HEK293 (cell line): ENCODE measurements around the gene CXCR4.

Experiments used
- CTCF ChIA-PET: fragments of 350-600 bp; formaldehyde crosslinking; extraction: SDS; loops from one replicate; lab custom pipeline; 2021; ENCODE audit warnings: antibody characterized with exemption; lab: Yijun Ruan, JAX
- POLR2A ChIA-PET: fragments of 300-600 bp; formaldehyde crosslinking; extraction: SDS; loops from one replicate; lab custom pipeline; 2020; ENCODE audit warnings: antibody characterized with exemption, inconsistent platforms; lab: Yijun Ruan, JAX
- H3K27ac ChIP-seq: fragments of 200-500 bp; sonication (Bioruptor generic); 2 replicates; pipeline ENCODE4 v1.5.1; 2014; ENCODE audit warnings: low read depth, low read length, control low read depth, inconsistent platforms; ENCODE audit errors: extremely low read depth
- H3K36me3 ChIP-seq, 2 experiments: fragments of 200-500 bp in 1 of 2; sonication (Bioruptor generic) in 1 of 2; 1 replicate in 1 of 2; 2 replicates in 1 of 2; pipeline ENCODE4 v1.5.1; 2014 to 2017; ENCODE audit warnings: inconsistent platforms in 2 of 2, low read length in 2 of 2; ENCODE audit not compliant: control insufficient read depth in 2 of 2, insufficient read depth in 1 of 2
- H3K4me1 ChIP-seq: fragments of 200-500 bp; sonication (Bioruptor generic); 2 replicates; pipeline ENCODE4 v1.5.1; 2014; ENCODE audit warnings: mild to moderate bottlenecking, low read length, inconsistent platforms; ENCODE audit not compliant: control insufficient read depth, insufficient read depth
- H3K4me3 ChIP-seq: 2 replicates; pipeline ENCODE4 v1.5.1; 2011; ENCODE audit warnings: low read depth, mild to moderate bottlenecking, control low read depth, low read length, moderate library complexity
- H3K9me3 ChIP-seq: fragments of 200-500 bp; sonication (Bioruptor generic); 2 replicates; pipeline ENCODE4 v1.5.1; 2014; ENCODE audit warnings: low read depth, low read length, inconsistent platforms; ENCODE audit not compliant: control insufficient read depth, insufficient read depth
- GLI4 ChIP-seq: fragments of 450-650 bp; formaldehyde crosslinking; IDR thresholded peaks from 2 replicates; pipeline ENCODE4 v1.5.1; 2016; ENCODE audit warnings: missing biosample characterization, missing genetic modification characterization
- HOXA7 ChIP-seq: sonication (generic); formaldehyde crosslinking; IDR thresholded peaks from 2 replicates; pipeline ENCODE4 v1.8.1; 2022; ENCODE audit warnings: missing genetic modification reagents, borderline replicate concordance
- HOXC10 ChIP-seq: sonication (generic); formaldehyde crosslinking; IDR thresholded peaks from 2 replicates; pipeline ENCODE4 v1.8.1; 2023; ENCODE audit warnings: mild to moderate bottlenecking, missing genetic modification reagents
- IKZF3 ChIP-seq: fragments of 450-650 bp; IDR thresholded peaks from 2 replicates; pipeline ENCODE4 v1.5.0; 2018; ENCODE audit warnings: missing biosample characterization, mild to moderate bottlenecking, missing genetic modification characterization, moderate library complexity
- PRDM4 ChIP-seq: fragments of 450-650 bp; formaldehyde crosslinking; IDR thresholded peaks from 2 replicates; pipeline ENCODE4 v1.5.1; 2017; ENCODE audit warnings: missing biosample characterization, missing genetic modification characterization
- RBAK ChIP-seq: fragments of 450-650 bp; formaldehyde crosslinking; IDR thresholded peaks from 2 replicates; pipeline ENCODE4 v1.5.1; 2016; ENCODE audit warnings: missing biosample characterization, missing genetic modification characterization
- REST ChIP-seq: fragments of 450-650 bp; formaldehyde crosslinking; IDR thresholded peaks from 2 replicates; pipeline ENCODE4 v1.5.1; 2016; ENCODE audit warnings: missing biosample characterization, missing genetic modification characterization
- YY1 ChIP-seq: fragments of 450-650 bp; formaldehyde crosslinking; IDR thresholded peaks from 2 replicates; pipeline ENCODE4 v1.5.1; 2018; ENCODE audit warnings: missing biosample characterization, missing genetic modification characterization
- ZBTB20 ChIP-seq: fragments of 450-650 bp; formaldehyde crosslinking; IDR thresholded peaks from 2 replicates; pipeline ENCODE4 v1.5.1; 2016; ENCODE audit warnings: missing biosample characterization, missing genetic modification characterization
- ZBTB48 ChIP-seq: fragments of 450-650 bp; formaldehyde crosslinking; IDR thresholded peaks from 2 replicates; pipeline ENCODE4 v1.5.1; 2016; ENCODE audit warnings: missing biosample characterization, missing genetic modification characterization
- ZBTB7A ChIP-seq: fragments of 450-650 bp; formaldehyde crosslinking; IDR thresholded peaks from 2 replicates; pipeline ENCODE4 v1.5.1; 2016; ENCODE audit warnings: low read depth, missing biosample characterization, missing genetic modification characterization
- ZBTB8A ChIP-seq: fragments of 450-650 bp; formaldehyde crosslinking; IDR thresholded peaks from 2 replicates; pipeline ENCODE4 v1.5.1; 2016; ENCODE audit warnings: missing biosample characterization, missing genetic modification characterization
- ZNF19 ChIP-seq: fragments of 450-650 bp; formaldehyde crosslinking; IDR thresholded peaks from 2 replicates; pipeline ENCODE4; 2016; ENCODE audit warnings: missing biosample characterization, missing genetic modification characterization, low read depth
- ZNF354C ChIP-seq: fragments of 450-650 bp; formaldehyde crosslinking; IDR thresholded peaks from 2 replicates; pipeline ENCODE4 v1.5.1; 2016; ENCODE audit warnings: missing biosample characterization, missing genetic modification characterization, low read depth, borderline replicate concordance
- ZNF37A ChIP-seq: fragments of 450-650 bp; IDR thresholded peaks from 2 replicates; pipeline ENCODE4 v1.5.1; 2018; ENCODE audit warnings: missing biosample characterization, missing genetic modification characterization
- ZNF426 ChIP-seq: fragments of 450-650 bp; formaldehyde crosslinking; IDR thresholded peaks from 2 replicates; pipeline ENCODE4 v1.5.1; 2017; ENCODE audit warnings: missing biosample characterization, missing genetic modification characterization, mild to moderate bottlenecking, inconsistent platforms, moderate library complexity
- ZNF433 ChIP-seq: fragments of 450-650 bp; formaldehyde crosslinking; IDR thresholded peaks from 2 replicates; pipeline ENCODE4 v1.5.1; 2016; ENCODE audit warnings: missing biosample characterization, missing genetic modification characterization, low read depth
- ZNF48 ChIP-seq: fragments of 450-650 bp; formaldehyde crosslinking; IDR thresholded peaks from 2 replicates; pipeline ENCODE4 v1.5.1; 2016; ENCODE audit warnings: missing biosample characterization, missing genetic modification characterization
- ZNF513 ChIP-seq: fragments of 450-650 bp; IDR thresholded peaks from 2 replicates; pipeline ENCODE4 v1.5.1; 2018; ENCODE audit warnings: missing biosample characterization, missing genetic modification characterization
- ZNF521 ChIP-seq: fragments of 450-650 bp; formaldehyde crosslinking; IDR thresholded peaks from 2 replicates; pipeline ENCODE4 v1.5.1; 2017; ENCODE audit warnings: missing biosample characterization, mild to moderate bottlenecking, missing genetic modification characterization
- ZNF530 ChIP-seq: fragments of 450-650 bp; formaldehyde crosslinking; IDR thresholded peaks from 2 replicates; pipeline ENCODE4 v1.5.1; 2016; ENCODE audit warnings: low read depth, missing biosample characterization, missing genetic modification characterization
- ZNF549 ChIP-seq: fragments of 450-650 bp; IDR thresholded peaks from 2 replicates; pipeline ENCODE4 v1.5.1; 2018; ENCODE audit warnings: missing biosample characterization, missing genetic modification characterization, mild to moderate bottlenecking, inconsistent platforms, moderate library complexity
- ZNF585B ChIP-seq: fragments of 450-650 bp; formaldehyde crosslinking; IDR thresholded peaks from 2 replicates; pipeline ENCODE4 v1.5.1; 2016; ENCODE audit warnings: missing biosample characterization, missing genetic modification characterization
- ZNF610 ChIP-seq: fragments of 450-650 bp; formaldehyde crosslinking; IDR thresholded peaks from 2 replicates; pipeline ENCODE4 v1.5.1; 2016; ENCODE audit warnings: missing biosample characterization, missing genetic modification characterization, borderline replicate concordance
- ZNF677 ChIP-seq: fragments of 450-650 bp; IDR thresholded peaks from 2 replicates; pipeline ENCODE4 v1.5.0; 2018; ENCODE audit warnings: missing biosample characterization, mild to moderate bottlenecking, missing genetic modification characterization, moderate library complexity
- ZNF791 ChIP-seq: fragments of 450-650 bp; formaldehyde crosslinking; IDR thresholded peaks from 2 replicates; pipeline ENCODE4 v1.5.1; 2016; ENCODE audit warnings: missing biosample characterization, missing genetic modification characterization
- ZSCAN30 ChIP-seq: fragments of 450-650 bp; IDR thresholded peaks from 2 replicates; pipeline ENCODE4 v1.5.1; 2018; ENCODE audit warnings: missing biosample characterization, mild to moderate bottlenecking, missing genetic modification characterization, moderate library complexity

Gene CXCR4

GRCh38 chr2:136067897-136068580, 49.9 kb downstream of the CXCR4 start:
- TF ChIP-seq ZNF791 (tag by site-specific recombination) (no peak), REST (tag by site-specific recombination) (no peak), ZNF37A (no peak), ZBTB48 (tag by site-specific recombination) (no peak), IKZF3 (tag by site-specific recombination) (no peak), RBAK (tag by site-specific recombination) (no peak), HOXC10 (CRISPR knock-in tag) (no peak), ZNF549 (tag by site-specific recombination) (no peak), ZNF426 (tag by site-specific recombination) (no peak), PRDM4 (tag by site-specific recombination) (no peak), ZSCAN30 (tag by site-specific recombination) (no peak), ZNF48 (tag by site-specific recombination) (no peak), HOXA7 (CRISPR knock-in tag) (no peak), ZBTB20 (tag by site-specific recombination) (no peak), ZNF521 (no peak)
- CTCF ChIA-PET: interaction anchor here (0.7 kb wide), 1 partner anchor 21 kb away, joined by 5 read pairs; no protein-coding TSS in a partner anchor
- POLR2A ChIA-PET: no interaction called here
- Histone ChIP-seq H3K36me3 (no peaks in the 10 kb centered on the region), H3K4me1 (no peaks in the 10 kb centered on the region), H3K27ac (no peak overlapping the region), H3K9me3 (no peaks in the 10 kb centered on the region), H3K4me3 (no peak overlapping the region)

- TF ChIP-seq ZNF677 (no peak), ZBTB8A (tag by site-specific recombination) (no peak), GLI4 (tag by site-specific recombination) (no peak), YY1 (no peak), ZNF354C (tag by site-specific recombination) (no peak), ZNF530 (tag by site-specific recombination) (no peak), ZNF521 (no peak), ZNF610 (tag by site-specific recombination) (no peak), ZBTB7A (tag by site-specific recombination) (no peak), ZNF19 (tag by site-specific recombination) (no peak), ZNF585B (no peak), ZNF513 (tag by site-specific recombination) (no peak), ZNF433 (tag by site-specific recombination) (no peak)
- ChIA-PET POLR2A (no interaction called here), CTCF (interaction anchor here (0.7 kb wide), 1 partner anchor 21 kb away, joined by 5 read pairs; no protein-coding TSS in a partner anchor)
- Histone ChIP-seq H3K4me1 (no peaks in the 10 kb centered on the region), H3K4me3 (no peak overlapping the region), H3K27ac (no peak overlapping the region), H3K36me3 (no peaks in the 10 kb centered on the region), H3K9me3 (no peaks in the 10 kb centered on the region)
Measured at GRCh38 chr2:136067459-136067858, 50.5 kb downstream of the CXCR4 start.
